Dermis lymphatic vessel endothelial cell (primary cell): Measurements from ENCODE around the gene APEX1. TPM values are rescaled to one million over a fixed set of nuclear protein-coding genes. Genes with fewer than 3 reads are reported as not detected.

Source experiments
- total RNA-seq: library from RNA; depleted of rRNA; stranded (reverse); fragments of >200 nt; gene quantifications from 2 replicates; pipeline ENCODE4 v1.2.1, GENCODE V29; 2014

The APEX1 gene
- 56.7 and 76.1 TPM in 2 replicates for total RNA-seq

GRCh38 chr14:20454516-20455354 lies at the start of gene APEX1, which contains the start of gene OSGEP:
Gene APEX1 (plus strand): TSS chr14:20455226. CDS start chr14:20455646, 420 bp downstream.
Gene OSGEP (minus strand): TSS chr14:20454812. CDS start chr14:20454683, 129 bp downstream.

GRCh38 chr14:20412876-20413743 lies 41.9 kb upstream of the APEX1 start, which contains the start of gene TEP1:
Gene TEP1 (minus strand): TSS chr14:20413501. CDS start chr14:20408439, 5,062 bp downstream.

GRCh38 chr14:20435582-20436362 lies 19.3 kb upstream of the APEX1 start, which contains the start of gene KLHL33:
Gene KLHL33 (minus strand): TSS chr14:20436166. CDS start chr14:20435811, 355 bp downstream.

GRCh38 chr14:20461225-20462141 lies 6.5 kb downstream of the APEX1 start, which contains the start of gene PIP4P1:
Gene PIP4P1 (minus strand): TSS chr14:20461434. CDS start chr14:20461325, 109 bp downstream.

GRCh38 chr14:20469242-20469889 lies 14.3 kb downstream of the APEX1 start, which contains the start of gene PNP:
Gene PNP (plus strand): TSS chr14:20469406. CDS start chr14:20469525, 119 bp downstream.

Other genes with a start within 250 kb of the APEX1 start
- not detected in 2 replicates for gene OR11H6, start 231.5 kb upstream of the APEX1 start, total RNA-seq
- not detected in 2 replicates for gene OR11H7, start 226.2 kb upstream of the APEX1 start, total RNA-seq
- not detected in 2 replicates for gene OR11H4, start 215.9 kb upstream of the APEX1 start, total RNA-seq
- 21.5 and 25.5 TPM in 2 replicates for gene TTC5, start 149.3 kb upstream of the APEX1 start, total RNA-seq
- 37.2 and 63.2 TPM in 2 replicates for gene CCNB1IP1, start 121.9 kb upstream of the APEX1 start, total RNA-seq
- 3.9 and 4.3 TPM in 2 replicates for gene PARP2, start 111.6 kb upstream of the APEX1 start, total RNA-seq
- gene TEP1, start 41.7 kb upstream of the APEX1 start, total RNA-seq = 25.2 and 33.3 TPM in 2 replicates
- gene KLHL33, start 19.1 kb upstream of the APEX1 start, total RNA-seq = 0.09 and 0.11 TPM in 2 replicates
- gene OSGEP, start 414 bp upstream of the APEX1 start, total RNA-seq = 50.4 and 53.9 TPM in 2 replicates
- 18.3 and 33.3 TPM in 2 replicates for gene PIP4P1, start 6.2 kb downstream of the APEX1 start, total RNA-seq
- 161 and 229 TPM in 2 replicates for gene PNP, start 14.2 kb downstream of the APEX1 start, total RNA-seq
- gene RNASE10, start 50.3 kb downstream of the APEX1 start, total RNA-seq = under 0.01 TPM in 1 of 2 replicates, not detected in the other
- gene RNASE9, start 105.8 kb downstream of the APEX1 start, total RNA-seq = not detected in 2 replicates
- not detected in 2 replicates for gene RNASE11, start 132.8 kb downstream of the APEX1 start, total RNA-seq
- gene RNASE12, start 136.2 kb downstream of the APEX1 start, total RNA-seq = not detected in 2 replicates
- not detected in 2 replicates for gene OR6S1, start 186.5 kb downstream of the APEX1 start, total RNA-seq
- 12.8 and 19.3 TPM in 2 replicates for gene RNASE4, start 229.3 kb downstream of the APEX1 start, total RNA-seq
- gene ANG, start 233.5 kb downstream of the APEX1 start, total RNA-seq = 3.0 and 6.2 TPM in 2 replicates